Measurements from ENCODE around the gene MARK4.

The MARK4 gene

GRCh38 chr19:45340899-45341453, 89.9 kb downstream of the MARK4 start:
- H3K4me3 ChIP-seq (ENCODE audit: low read length), result no peak overlapping the region
- H3K27ac ChIP-seq (ENCODE audit: low read depth, low read length), result no peak overlapping the region
- peaks cover 11% of the 10 kb centered on the region for H3K27me3 ChIP-seq (ENCODE audit: control insufficient read depth, insufficient read depth, low read length)
- H3K36me3 ChIP-seq (ENCODE audit: control insufficient read depth, insufficient read depth, low read length), result no peaks in the 10 kb centered on the region
- H3K9ac ChIP-seq (ENCODE audit: low read length), result no peak overlapping the region
- H3K4me1 ChIP-seq (ENCODE audit: control insufficient read depth, insufficient read depth, low read length), result no peaks in the 10 kb centered on the region

GRCh38 chr19:45342911-45343310, 91.8 kb downstream of the MARK4 start:
- Histone ChIP-seq H3K4me3 (ENCODE audit: low read length) (no peak overlapping the region), H3K27ac (ENCODE audit: low read depth, low read length) (no peak overlapping the region), H3K4me1 (ENCODE audit: control insufficient read depth, insufficient read depth, low read length) (no peaks in the 10 kb centered on the region), H3K27me3 (ENCODE audit: control insufficient read depth, insufficient read depth, low read length) (peaks cover 26% of the 10 kb centered on the region), H3K36me3 (ENCODE audit: control insufficient read depth, insufficient read depth, low read length) (no peaks in the 10 kb centered on the region), H3K9ac (ENCODE audit: low read length) (no peak overlapping the region)

- Histone ChIP-seq H3K27ac (ENCODE audit: low read depth, low read length) (no peak overlapping the region), H3K36me3 (ENCODE audit: control insufficient read depth, insufficient read depth, low read length) (no peaks in the 10 kb centered on the region), H3K27me3 (ENCODE audit: control insufficient read depth, insufficient read depth, low read length) (peaks cover 28% of the 10 kb centered on the region), H3K4me1 (ENCODE audit: control insufficient read depth, insufficient read depth, low read length) (no peaks in the 10 kb centered on the region), H3K4me3 (ENCODE audit: low read length) (no peak overlapping the region), H3K9ac (ENCODE audit: low read length) (no peak overlapping the region)
Observed at GRCh38 chr19:45344621-45345505, 93.8 kb downstream of the MARK4 start.

- Histone ChIP-seq H3K4me1 (ENCODE audit: control insufficient read depth, insufficient read depth, low read length) (no peaks in the 10 kb centered on the region), H3K36me3 (ENCODE audit: control insufficient read depth, insufficient read depth, low read length) (no peaks in the 10 kb centered on the region), H3K27ac (ENCODE audit: low read depth, low read length) (no peak overlapping the region), H3K9ac (ENCODE audit: low read length) (no peak overlapping the region), H3K4me3 (ENCODE audit: low read length) (no peak overlapping the region), H3K27me3 (ENCODE audit: control insufficient read depth, insufficient read depth, low read length) (peaks cover 25% of the 10 kb centered on the region)
Observed at GRCh38 chr19:45345506-45345860, 94.4 kb downstream of the MARK4 start.

GRCh38 chr19:45346449-45346848, 95.4 kb downstream of the MARK4 start:
- no peak overlapping the region for H3K27ac ChIP-seq (ENCODE audit: low read depth, low read length)
- H3K27me3 ChIP-seq (ENCODE audit: control insufficient read depth, insufficient read depth, low read length), result peaks cover 20% of the 10 kb centered on the region
- H3K4me3 ChIP-seq (ENCODE audit: low read length), result no peak overlapping the region
- no peaks in the 10 kb centered on the region for H3K36me3 ChIP-seq (ENCODE audit: control insufficient read depth, insufficient read depth, low read length)
- H3K9ac ChIP-seq (ENCODE audit: low read length), result no peak overlapping the region
- no peaks in the 10 kb centered on the region for H3K4me1 ChIP-seq (ENCODE audit: control insufficient read depth, insufficient read depth, low read length)

- peaks cover 20% of the 10 kb centered on the region for H3K27me3 ChIP-seq (ENCODE audit: control insufficient read depth, insufficient read depth, low read length)
- H3K4me1 ChIP-seq (ENCODE audit: control insufficient read depth, insufficient read depth, low read length), result no peaks in the 10 kb centered on the region
- H3K27ac ChIP-seq (ENCODE audit: low read depth, low read length), result no peak overlapping the region
- no peak overlapping the region for H3K9ac ChIP-seq (ENCODE audit: low read length)
- H3K4me3 ChIP-seq (ENCODE audit: low read length), result no peak overlapping the region
- H3K36me3 ChIP-seq (ENCODE audit: control insufficient read depth, insufficient read depth, low read length), result no peaks in the 10 kb centered on the region
Observed at GRCh38 chr19:45347570-45348366, 96.7 kb downstream of the MARK4 start.

GRCh38 chr19:45348367-45349125, 97.5 kb downstream of the MARK4 start:
- Histone ChIP-seq H3K27ac (ENCODE audit: low read depth, low read length) (no peak overlapping the region), H3K27me3 (ENCODE audit: control insufficient read depth, insufficient read depth, low read length) (peaks cover 18% of the 10 kb centered on the region), H3K4me1 (ENCODE audit: control insufficient read depth, insufficient read depth, low read length) (no peaks in the 10 kb centered on the region), H3K36me3 (ENCODE audit: control insufficient read depth, insufficient read depth, low read length) (peaks cover 2% of the 10 kb centered on the region), H3K4me3 (ENCODE audit: low read length) (no peak overlapping the region), H3K9ac (ENCODE audit: low read length) (no peak overlapping the region)

- Histone ChIP-seq H3K4me1 (ENCODE audit: control insufficient read depth, insufficient read depth, low read length) (no peaks in the 10 kb centered on the region), H3K27ac (ENCODE audit: low read depth, low read length) (no peak overlapping the region), H3K9ac (ENCODE audit: low read length) (no peak overlapping the region), H3K36me3 (ENCODE audit: control insufficient read depth, insufficient read depth, low read length) (peaks cover 3% of the 10 kb centered on the region), H3K4me3 (ENCODE audit: low read length) (no peak overlapping the region), H3K27me3 (ENCODE audit: control insufficient read depth, insufficient read depth, low read length) (peaks cover 18% of the 10 kb centered on the region)
Observed at GRCh38 chr19:45349126-45349415, 98.0 kb downstream of the MARK4 start.

- Histone ChIP-seq H3K4me1 (ENCODE audit: control insufficient read depth, insufficient read depth, low read length) (no peaks in the 10 kb centered on the region), H3K9ac (ENCODE audit: low read length) (no peak overlapping the region), H3K27ac (ENCODE audit: low read depth, low read length) (no peak overlapping the region), H3K27me3 (ENCODE audit: control insufficient read depth, insufficient read depth, low read length) (peaks cover 18% of the 10 kb centered on the region), H3K36me3 (ENCODE audit: control insufficient read depth, insufficient read depth, low read length) (peaks cover 6% of the 10 kb centered on the region), H3K4me3 (ENCODE audit: low read length) (no peak overlapping the region)
Observed at GRCh38 chr19:45349430-45349941, 98.4 kb downstream of the MARK4 start.

- no peak overlapping the region for H3K27ac ChIP-seq (ENCODE audit: low read depth, low read length)
- no peak overlapping the region for H3K9ac ChIP-seq (ENCODE audit: low read length)
- H3K4me1 ChIP-seq (ENCODE audit: control insufficient read depth, insufficient read depth, low read length), result no peaks in the 10 kb centered on the region
- H3K4me3 ChIP-seq (ENCODE audit: low read length), result no peak overlapping the region
- H3K36me3 ChIP-seq (ENCODE audit: control insufficient read depth, insufficient read depth, low read length), result peaks cover 9% of the 10 kb centered on the region
- peaks cover 18% of the 10 kb centered on the region for H3K27me3 ChIP-seq (ENCODE audit: control insufficient read depth, insufficient read depth, low read length)
Observed at GRCh38 chr19:45350477-45351058, 99.5 kb downstream of the MARK4 start.

- Histone ChIP-seq H3K36me3 (ENCODE audit: control insufficient read depth, insufficient read depth, low read length) (peaks cover 9% of the 10 kb centered on the region), H3K4me3 (ENCODE audit: low read length) (no peak overlapping the region), H3K9ac (ENCODE audit: low read length) (no peak overlapping the region), H3K4me1 (ENCODE audit: control insufficient read depth, insufficient read depth, low read length) (no peaks in the 10 kb centered on the region), H3K27me3 (ENCODE audit: control insufficient read depth, insufficient read depth, low read length) (peaks cover 12% of the 10 kb centered on the region), H3K27ac (ENCODE audit: low read depth, low read length) (no peak overlapping the region)
Observed at GRCh38 chr19:45351401-45351952, 100.4 kb downstream of the MARK4 start.

All from rectal smooth muscle tissue (tissue), 1 donor.